Measurements from ENCODE around the gene VARS1.
A peak's percentile ranks its signal among the peaks of the same experiment; 100 is the strongest.
"Not testable (repeated sequence)": the region's sequence is repeated elsewhere in the genome, so short reads cannot be mapped to it uniquely, and the experiment has no call there.

The VARS1 gene

GRCh38 chr6:31821301-31822035 lies 25.9 kb upstream of the VARS1 start:
- no peak for DNase-seq

GRCh38 chr6:31820399-31820798 lies 24.8 kb upstream of the VARS1 start:
- not testable (repeated sequence) for DNase-seq

- no peak for DNase-seq
These were observed 24.3 kb upstream of the VARS1 start for GRCh38 chr6:31819871-31820299.

GRCh38 chr6:31817929-31818511 lies 22.5 kb upstream of the VARS1 start:
- DNase-seq, result not testable (repeated sequence)

GRCh38 chr6:31817133-31817928 lies 21.8 kb upstream of the VARS1 start:
- not testable (repeated sequence) for DNase-seq

GRCh38 chr6:31815025-31815838 lies 19.7 kb upstream of the VARS1 start, which contains the start of the genes HSPA1A and HSPA1L:
TSS of gene HSPA1A (plus strand) at chr6:31815543. CDS start at chr6:31815757, 214 bp downstream.
TSS of gene HSPA1L (minus strand) at chr6:31815283. CDS start at chr6:31811972, 3,311 bp downstream.
- peak; percentile 89 for DNase-seq

GRCh38 chr6:31814677-31815024 lies 19.1 kb upstream of the VARS1 start:
- peak; percentile 85 for DNase-seq

GRCh38 chr6:31813465-31813849 lies 17.9 kb upstream of the VARS1 start:
- DNase-seq, result no peak

- no peak for DNase-seq
These were observed 16.1 kb upstream of the VARS1 start for GRCh38 chr6:31811645-31812044.

GRCh38 chr6:31808599-31808998 lies 13.0 kb upstream of the VARS1 start:
- DNase-seq, result not testable (repeated sequence)

GRCh38 chr6:31806470-31807272 lies 11.1 kb upstream of the VARS1 start, which contains the start of gene LSM2:
TSS of gene LSM2 (minus strand) at chr6:31806966. CDS start at chr6:31806757, 209 bp downstream.
- peak; percentile 88 for DNase-seq

GRCh38 chr6:31805939-31806469 lies 10.5 kb upstream of the VARS1 start:
- no peak for DNase-seq

- not testable (repeated sequence) for DNase-seq
These were observed 5.7 kb upstream of the VARS1 start for GRCh38 chr6:31801031-31801927.

GRCh38 chr6:31799781-31800180 lies 4.2 kb upstream of the VARS1 start:
- DNase-seq, result no peak

GRCh38 chr6:31797588-31797987 lies 2.0 kb upstream of the VARS1 start:
- no peak for DNase-seq

- no peak for DNase-seq
These were observed 1.4 kb upstream of the VARS1 start for GRCh38 chr6:31796993-31797385.

GRCh38 chr6:31794866-31795615 lies 511 bp downstream of the VARS1 start:
- DNase-seq, result no peak

GRCh38 chr6:31794294-31794865 lies 1.2 kb downstream of the VARS1 start:
- DNase-seq, result no peak

GRCh38 chr6:31793927-31794245 lies 1.7 kb downstream of the VARS1 start:
- DNase-seq, result not testable (repeated sequence)

Data from NCI-H1092 (cell line).